K562 (cell line): ENCODE results near the gene DUSP21. TPM values are rescaled to one million over a fixed set of nuclear protein-coding genes. Genes with fewer than 3 reads are reported as not detected.

Experiments
- ATF3 ChIP-seq, 2 experiments: fragments of 450-650 bp in 1 of 2; sonication (generic) in 1 of 2; formaldehyde crosslinking in 1 of 2; IDR thresholded peaks in 1 of 2; conservative IDR thresholded peaks in 1 of 2; 2 replicates each; pipeline versions ENCODE4 v1.6.1 to v1.8.1; 2016 to 2023; ENCODE audit warnings: mild to moderate bottlenecking in 2 of 2, moderate library complexity in 2 of 2, inconsistent platforms in 1 of 2, missing genetic modification reagents in 1 of 2
- CREB1 ChIP-seq, 2 experiments: sonication (generic) in 1 of 2; formaldehyde crosslinking in 1 of 2; IDR thresholded peaks; 2 replicates each; pipeline versions ENCODE4 v1.6.1 to v1.8.0; 2012 to 2022; ENCODE audit warnings: inconsistent platforms in 1 of 2, mild to moderate bottlenecking in 1 of 2, missing genetic modification reagents in 1 of 2, moderate library complexity in 1 of 2
- DDX20 ChIP-seq: fragments of 450-650 bp; IDR thresholded peaks from 2 replicates; pipeline ENCODE4 v1.6.1; 2016; ENCODE audit warnings: missing genetic modification characterization, low read depth, mild to moderate bottlenecking, missing compliant biosample characterization, moderate library complexity
- E2F4 ChIP-seq: sonication (generic); formaldehyde crosslinking; IDR thresholded peaks from 2 replicates; pipeline ENCODE4 v1.8.0; 2022; ENCODE audit warnings: mild to moderate bottlenecking, low read depth, missing genetic modification reagents
- KDM1A ChIP-seq, 2 experiments: fragments of 450-650 bp; IDR thresholded peaks; 2 replicates each; pipeline ENCODE4 v1.6.1; 2016; ENCODE audit warnings: mild to moderate bottlenecking in 2 of 2
- MAX ChIP-seq: sonication (generic); formaldehyde crosslinking; IDR thresholded peaks from 2 replicates; pipeline ENCODE4 v1.9.0; 2022; ENCODE audit warnings: mild to moderate bottlenecking, missing genetic modification reagents
- ZBTB33 ChIP-seq: sonication (generic); formaldehyde crosslinking; IDR thresholded peaks from 2 replicates; pipeline ENCODE4 v1.8.1; 2023; ENCODE audit warnings: mild to moderate bottlenecking, missing genetic modification reagents
- ZBTB40 ChIP-seq, 2 experiments: fragments of 450-650 bp in 1 of 2; sonication (generic) in 1 of 2; formaldehyde crosslinking in 1 of 2; IDR thresholded peaks; 2 replicates each; pipeline versions ENCODE4 v1.7.1 to v1.9.0; 2016 to 2022; ENCODE audit warnings: inconsistent platforms in 1 of 2, mild to moderate bottlenecking in 1 of 2, missing genetic modification reagents in 1 of 2
- ZNF24 ChIP-seq: fragments of 450-650 bp; IDR thresholded peaks from 2 replicates; pipeline ENCODE4 v1.6.1; 2016
- ZNF263 ChIP-seq: sonication (generic); formaldehyde crosslinking; IDR thresholded peaks from 2 replicates; pipeline ENCODE4 v1.8.0; 2022; ENCODE audit warnings: mild to moderate bottlenecking, missing genetic modification reagents, borderline replicate concordance
- ZNF778 ChIP-seq: fragments of 450-650 bp; formaldehyde crosslinking; IDR thresholded peaks from 2 replicates; pipeline ENCODE4 v1.4.0; 2020; ENCODE audit warnings: mild to moderate bottlenecking, moderate library complexity
- polyA plus RNA-seq, 8 experiments: library from polyadenylated mRNA; depleted of rRNA in 4 of 8; stranded (reverse) in 5 of 8; unstranded in 3 of 8; fragments of >200 nt; fragmentation: Nextera tagmentation in 2 of 8; fragmentation: Illumina TruSeq in 1 of 8; extraction: Ambion mirVana in 2 of 8; extraction: Trizol in 1 of 8; gene quantifications; 2 replicates each; pipeline versions ENCODE4 v1.2.1 to v1.2.3, GENCODE V29; 2011 to 2014; ENCODE audit warnings: inconsistent platforms in 1 of 8, missing spikeins in 1 of 8
- total RNA-seq, 7 experiments: library from RNA; depleted of rRNA in 6 of 7; stranded (reverse); fragments of >200 nt in 6 of 7; fragmentation: Illumina TruSeq in 2 of 7; extraction: Trizol in 2 of 7; gene quantifications; 2 replicates each; pipeline versions ENCODE4 v1.2.1 to v1.2.3, GENCODE V29; 2011 to 2021; ENCODE audit warnings: low replicate concordance in 1 of 7

DUSP21 gene
- total and polyA plus RNA-seq, 9 of the 15 experiments (the other 6 are each of a cell fraction or from before 2014, with no cell fraction given) = 0.14 to 2.5 (median 1.3) TPM

GRCh38 chrX:44872821-44873414 lies 29.1 kb downstream of the DUSP21 start, which contains the start of gene KDM6A (continued):
- TF ChIP-seq ZNF778 (CRISPR knock-in tag) (no peak), DDX20 (no peak), KDM1A (IDR thresholded peaks at IDR 0.05) (no peak), MAX (CRISPR knock-in tag) (peak; percentile 57; the same call in 1 of the 2 replicates), ATF3 (IDR thresholded peaks at IDR 0.05) (peak; percentile 42), ATF3 (CRISPR knock-in tag; conservative IDR thresholded peaks at IDR 0.05) (no peak), ZNF263 (peak; percentile 76; the same call in 1 of the 2 replicates), ZBTB40 (IDR thresholded peaks at IDR 0.05) (peak; percentile 65), ZBTB40 (CRISPR knock-in tag; IDR thresholded peaks at IDR 0.05) (no peak), ZBTB33 (CRISPR knock-in tag) (0 out of 2 replicates have a peak, but pooled peaks have one; percentile 6), E2F4 (CRISPR knock-in tag) (no peak), CREB1 (IDR thresholded peaks at IDR 0.05) (peak; percentile 82), CREB1 (CRISPR knock-in tag; IDR thresholded peaks at IDR 0.05) (peak; percentile 75), ZNF24 (no peak)
